CD14-positive monocyte (primary cell): ENCODE results near the gene ARHGEF11. TPM values are rescaled to one million over a fixed set of nuclear protein-coding genes. Genes with fewer than 3 reads are reported as not detected.

ENCODE experiments used
- DNase-seq, 3 donors: peaks; one replicate each; pipeline ENCODE4 v3.0.0-alpha.2; 2011 to 2022
- H2AFZ ChIP-seq: 2 replicates; pipeline ENCODE4 v1.6.0; 2012; ENCODE audit warnings: mild to moderate bottlenecking, low read depth, low read length, inconsistent platforms; ENCODE audit not compliant: insufficient read depth, poor library complexity, severe bottlenecking
- H3K27ac ChIP-seq, 2 donors: 1 replicate in 1 of 2; 2 replicates in 1 of 2; pipeline ENCODE4 v1.5.1; 2012 to 2013; ENCODE audit warnings: low read length in 2 of 2, control low read depth in 1 of 2, inconsistent platforms in 1 of 2, low read depth in 1 of 2, mild to moderate bottlenecking in 1 of 2
- H3K27me3 ChIP-seq, 2 donors: one replicate each; pipeline versions ENCODE4 v1.6.0 to v1.6.1; 2011 to 2013; ENCODE audit warnings: low read length in 2 of 2; ENCODE audit not compliant: control insufficient read depth in 2 of 2, insufficient read depth in 2 of 2
- H3K36me3 ChIP-seq, 2 donors: replicated peaks in 1 of 2; 1 replicate in 1 of 2; 2 replicates in 1 of 2; pipeline versions ENCODE4 v1.5.1 to v1.6.1; 2012 to 2013; ENCODE audit warnings: low read length in 2 of 2, control low read depth in 1 of 2, inconsistent platforms in 1 of 2, mild to moderate bottlenecking in 1 of 2; ENCODE audit not compliant: insufficient read depth in 2 of 2, control insufficient read depth in 1 of 2
- H3K4me1 ChIP-seq, 2 donors: 1 replicate in 1 of 2; 2 replicates in 1 of 2; pipeline versions ENCODE4 v1.5.1 to v1.6.1; 2012 to 2013; ENCODE audit warnings: low read length in 2 of 2, control low read depth in 1 of 2, inconsistent platforms in 1 of 2, mild to moderate bottlenecking in 1 of 2, moderate library complexity in 1 of 2; ENCODE audit not compliant: insufficient read depth in 2 of 2, control insufficient read depth in 1 of 2
- H3K4me2 ChIP-seq: replicated peaks from 2 replicates; pipeline ENCODE3; 2012; ENCODE audit warnings: low read length, moderate library complexity, mild to moderate bottlenecking; ENCODE audit not compliant: poor library complexity, severe bottlenecking; ENCODE audit errors: extremely low read depth
- H3K4me3 ChIP-seq, 3 experiments: fragments of 200-600 bp in 1 of 3; sonication (generic) in 1 of 3; replicated peaks in 1 of 3; 1 replicate in 2 of 3; 2 replicates in 1 of 3; pipeline ENCODE4 v1.5.1; 2011 to 2013; ENCODE audit warnings: low read length in 3 of 3, mild to moderate bottlenecking in 3 of 3, control low read depth in 2 of 3, low read depth in 2 of 3, inconsistent platforms in 1 of 3, moderate library complexity in 1 of 3
- H3K79me2 ChIP-seq: 2 replicates; pipeline ENCODE4 v1.6.0; 2012; ENCODE audit warnings: mild to moderate bottlenecking, control low read depth, inconsistent platforms, low read length, moderate library complexity; ENCODE audit not compliant: insufficient read depth
- H3K9ac ChIP-seq: 2 replicates; pipeline ENCODE4 v1.6.0; 2017; ENCODE audit warnings: low read length, mild to moderate bottlenecking; ENCODE audit not compliant: insufficient read depth, poor library complexity, severe bottlenecking
- H3K9me3 ChIP-seq, 2 donors: replicated peaks in 1 of 2; 1 replicate in 1 of 2; 2 replicates in 1 of 2; pipeline versions ENCODE4 v1.5.1 to v1.6.1; 2012 to 2013; ENCODE audit warnings: low read length in 2 of 2, control low read depth in 1 of 2; ENCODE audit not compliant: control insufficient read depth in 1 of 2, insufficient read depth in 1 of 2
- H4K20me1 ChIP-seq: 2 replicates; pipeline ENCODE4 v1.6.0; 2012; ENCODE audit warnings: mild to moderate bottlenecking, low read length, control low read depth, moderate library complexity; ENCODE audit not compliant: insufficient read depth
- H3K27ac Mint-ChIP-seq, 7 donors: one replicate each; pipeline ENCODE4 v1.8.0; 2020; ENCODE audit warnings: mild to moderate bottlenecking in 7 of 7, mixed read lengths in 7 of 7, moderate library complexity in 6 of 7, inconsistent platforms in 2 of 7
- H3K27me3 Mint-ChIP-seq, 3 donors: one replicate each; pipeline ENCODE4 v1.8.0; 2021 to 2022; ENCODE audit warnings: low read depth in 3 of 3, mild to moderate bottlenecking in 3 of 3, mixed read lengths in 3 of 3, moderate library complexity in 3 of 3, inconsistent platforms in 1 of 3
- H3K36me3 Mint-ChIP-seq, 2 donors: one replicate each; pipeline ENCODE4 v1.8.0; 2020; ENCODE audit warnings: mixed read lengths in 2 of 2, inconsistent platforms in 1 of 2, mild to moderate bottlenecking in 1 of 2
- H3K4me1 Mint-ChIP-seq: one replicate; pipeline ENCODE4 v1.8.0; 2020; ENCODE audit warnings: mild to moderate bottlenecking, mixed read lengths
- H3K4me3 Mint-ChIP-seq, 2 donors: one replicate each; pipeline ENCODE4 v1.8.0; 2020; ENCODE audit warnings: mild to moderate bottlenecking in 2 of 2, mixed read lengths in 2 of 2, moderate library complexity in 1 of 2
- H3K9me3 Mint-ChIP-seq, 7 donors: one replicate each; pipeline ENCODE4 v1.8.0; 2020 to 2022; ENCODE audit warnings: mixed read lengths in 7 of 7, mild to moderate bottlenecking in 6 of 7, moderate library complexity in 6 of 7, inconsistent platforms in 2 of 7
- CTCF ChIP-seq: fragments of 200-600 bp; IDR thresholded peaks from one replicate; pipeline ENCODE4 v1.8.0; 2022; ENCODE audit warnings: antibody characterized with exemption, mild to moderate bottlenecking
- WGBS: methylation state at CpG from one replicate; pipeline ENCODE4 v1.1.5; 2013; ENCODE audit warnings: missing lambda C conversion rate; ENCODE audit not compliant: insufficient coverage; 5-methylcytosine and 5-hydroxymethylcytosine counted together
- intact Hi-C, 2 donors: fragments of 100-400 bp; cut with micrococcal nuclease; formaldehyde crosslinking; loops; one replicate each; pipeline versions ENCODE4 v1.15.0 to v1.15.1; 2023
- polyA plus RNA-seq, 3 donors: library from polyadenylated mRNA; depleted of rRNA in 1 of 3; unstranded in 2 of 3; stranded (reverse) in 1 of 3; fragments of 300-500 nt in 2 of 3; fragments of >200 nt in 1 of 3; fragmentation: Illumina TruSeq in 2 of 3; gene quantifications; 1 replicate in 2 of 3; 2 replicates in 1 of 3; pipeline ENCODE4 v1.2.3, GENCODE V29; 2012 to 2021

Gene ARHGEF11
- polyA plus RNA-seq, 3 donors, result 17.0 to 78.5 (median 17.7) TPM

GRCh38 chr1:156887734-156888133, 157.8 kb downstream of the ARHGEF11 start:
- peaks cover 0 to 3% of the 10 kb centered on the region in 2 donors for H3K36me3 Mint-ChIP-seq
- Histone ChIP-seq H3K79me2 (no peaks in the 10 kb centered on the region), H3K9me3 (no peaks in the 10 kb centered on the region), H3K36me3 (no peaks in the 10 kb centered on the region), H3K9ac (no peak overlapping the region), H2AFZ (no peak overlapping the region), H3K4me2 (no peak overlapping the region), H3K27ac (no peak overlapping the region), H3K4me1 (peaks cover 11 to 13% of the 10 kb centered on the region in 2 donors), H3K27me3 (peaks cover 3 to 24% of the 10 kb centered on the region in 2 donors), H3K4me3 (no peak overlapping the region), H4K20me1 (no peaks in the 10 kb centered on the region)
- TF ChIP-seq CTCF, result no peak
- intact Hi-C loops, result loop anchor here in 1 of 2 donors (10.0 kb wide), 1 partner anchor 193 kb away; no protein-coding TSS in a partner anchor
- H3K9me3 Mint-ChIP-seq, result peaks cover 0 to 2% (median 0%) of the 10 kb centered on the region in 7 donors
- DNase-seq, result no peak
- peaks cover 13% of the 10 kb centered on the region for H3K4me1 Mint-ChIP-seq
- no peak overlapping the region for H3K4me3 Mint-ChIP-seq
- WGBS, result 76% methylated on average over 3 of the region's 6 CpGs
- peaks cover 37 to 54% (median 43%) of the 10 kb centered on the region in 3 donors for H3K27me3 Mint-ChIP-seq
- no peak overlapping the region for H3K27ac Mint-ChIP-seq

- DNase-seq, result no peak
- Mint-ChIP-seq H3K27ac (peak overlapping the region in 1 of 7 donors; percentile 26), H3K9me3 (peaks cover 0 to 2% (median 0%) of the 10 kb centered on the region in 7 donors), H3K4me3 (no peak overlapping the region), H3K27me3 (peaks cover 36 to 50% (median 40%) of the 10 kb centered on the region in 3 donors), H3K4me1 (peaks cover 10% of the 10 kb centered on the region), H3K36me3 (peaks cover 0 to 3% of the 10 kb centered on the region in 2 donors)
- Histone ChIP-seq H3K4me1 (peaks cover 7 to 9% of the 10 kb centered on the region in 2 donors), H3K4me2 (no peak overlapping the region), H4K20me1 (no peaks in the 10 kb centered on the region), H3K27ac (no peak overlapping the region), H3K79me2 (no peaks in the 10 kb centered on the region), H3K9me3 (no peaks in the 10 kb centered on the region), H3K27me3 (peaks cover 3 to 21% of the 10 kb centered on the region in 2 donors), H2AFZ (no peak overlapping the region), H3K9ac (no peak overlapping the region), H3K4me3 (no peak overlapping the region), H3K36me3 (no peaks in the 10 kb centered on the region)
- intact Hi-C loops, result loop anchor here in 1 of 2 donors (10.0 kb wide), 1 partner anchor 193 kb away; no protein-coding TSS in a partner anchor
- 60% methylated on average over 1 of the region's 3 CpGs for WGBS
- TF ChIP-seq CTCF, result no peak
These were observed 158.2 kb downstream of the ARHGEF11 start for GRCh38 chr1:156887317-156887716.
